GM12874 (cell line): ENCODE measurements around the gene AURKB.

Experiments used
- TF ChIP-seq, protein P1 (sequence below): IDR thresholded peaks from 2 replicates; pipeline ENCODE4 v1.5.1; 2011; ENCODE audit warnings: low read depth, mild to moderate bottlenecking, control low read depth, low read length, moderate library complexity; ENCODE audit not compliant: insufficient read depth

Gene AURKB

GRCh38 chr17:8189041-8189710, 21.2 kb downstream of the AURKB start:
- TF ChIP-seq, protein P1, sequence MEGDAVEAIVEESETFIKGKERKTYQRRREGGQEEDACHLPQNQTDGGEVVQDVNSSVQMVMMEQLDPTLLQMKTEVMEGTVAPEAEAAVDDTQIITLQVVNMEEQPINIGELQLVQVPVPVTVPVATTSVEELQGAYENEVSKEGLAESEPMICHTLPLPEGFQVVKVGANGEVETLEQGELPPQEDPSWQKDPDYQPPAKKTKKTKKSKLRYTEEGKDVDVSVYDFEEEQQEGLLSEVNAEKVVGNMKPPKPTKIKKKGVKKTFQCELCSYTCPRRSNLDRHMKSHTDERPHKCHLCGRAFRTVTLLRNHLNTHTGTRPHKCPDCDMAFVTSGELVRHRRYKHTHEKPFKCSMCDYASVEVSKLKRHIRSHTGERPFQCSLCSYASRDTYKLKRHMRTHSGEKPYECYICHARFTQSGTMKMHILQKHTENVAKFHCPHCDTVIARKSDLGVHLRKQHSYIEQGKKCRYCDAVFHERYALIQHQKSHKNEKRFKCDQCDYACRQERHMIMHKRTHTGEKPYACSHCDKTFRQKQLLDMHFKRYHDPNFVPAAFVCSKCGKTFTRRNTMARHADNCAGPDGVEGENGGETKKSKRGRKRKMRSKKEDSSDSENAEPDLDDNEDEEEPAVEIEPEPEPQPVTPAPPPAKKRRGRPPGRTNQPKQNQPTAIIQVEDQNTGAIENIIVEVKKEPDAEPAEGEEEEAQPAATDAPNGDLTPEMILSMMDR: no peak

- TF ChIP-seq, protein P1: no peak
Measured at GRCh38 chr17:8188263-8188839, 22.0 kb downstream of the AURKB start.

DNA sequence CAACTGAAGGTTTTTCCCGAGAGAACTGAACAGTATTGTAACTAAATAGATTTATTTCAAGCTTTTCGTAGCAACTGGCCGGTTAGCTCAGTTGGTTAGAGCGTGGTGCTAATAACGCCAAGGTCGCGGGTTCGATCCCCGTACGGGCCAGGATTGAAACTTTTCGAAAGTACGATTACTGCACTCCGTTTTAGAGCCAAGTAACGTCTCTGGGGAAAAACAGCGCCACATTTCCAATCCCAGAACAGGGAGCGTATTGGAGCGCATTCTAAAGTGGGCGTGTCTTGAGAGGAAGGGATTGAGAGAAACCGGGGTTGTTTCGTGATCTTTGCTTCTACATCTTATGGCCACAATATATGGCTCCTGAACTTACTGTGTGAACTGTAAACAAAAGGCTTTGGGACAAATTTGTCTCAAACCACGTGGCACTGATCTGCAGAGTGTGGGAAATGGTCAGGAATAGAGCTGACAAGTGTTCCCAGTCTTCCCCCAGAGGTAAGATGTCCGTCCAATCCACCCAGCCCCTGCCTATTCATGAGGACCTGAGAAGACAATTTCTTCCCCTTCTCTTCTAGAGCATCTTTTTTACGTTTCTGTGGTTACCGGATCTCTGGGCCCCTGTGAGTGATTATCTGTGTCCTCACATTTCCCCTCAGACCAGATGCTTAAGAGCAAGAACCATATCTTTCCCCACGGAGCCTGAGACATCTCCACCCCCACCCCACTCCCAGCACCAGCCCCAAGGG, 22.7 kb downstream of the AURKB start:
- TF ChIP-seq, protein P1: no peak

DNA sequence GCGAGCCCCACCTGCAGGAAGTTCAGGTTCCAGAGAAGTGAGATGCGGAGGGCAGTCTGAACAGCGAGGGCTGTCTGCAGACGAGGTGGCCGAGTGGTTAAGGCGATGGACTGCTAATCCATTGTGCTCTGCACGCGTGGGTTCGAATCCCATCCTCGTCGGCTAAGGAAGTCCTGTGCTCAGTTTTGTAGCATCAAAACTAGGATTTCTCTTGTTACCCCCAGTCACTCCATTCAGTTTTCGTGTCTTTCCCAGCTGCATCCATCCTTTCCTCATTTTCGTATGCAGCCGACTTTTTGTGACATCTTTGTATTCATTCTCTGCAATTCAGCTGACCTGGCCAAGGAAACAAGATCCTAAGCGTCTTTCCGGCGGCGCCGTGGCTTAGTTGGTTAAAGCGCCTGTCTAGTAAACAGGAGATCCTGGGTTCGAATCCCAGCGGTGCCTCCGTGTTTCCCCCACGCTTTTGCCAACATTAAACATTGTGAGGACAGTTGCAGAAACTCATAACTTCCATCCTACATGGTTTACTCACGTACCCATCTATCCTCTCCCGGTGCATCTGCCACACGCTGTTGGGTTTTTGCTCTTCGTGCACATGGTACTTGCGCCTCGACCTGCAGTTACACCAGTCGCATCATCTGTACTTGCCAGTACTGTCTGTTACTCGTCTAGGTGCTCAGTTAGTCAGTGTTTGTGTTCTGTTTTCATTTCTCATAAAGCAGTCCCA, 23.4 kb downstream of the AURKB start:
- TF ChIP-seq, protein P1: peak; percentile 34; the same call in 1 of the 2 replicates

DNA sequence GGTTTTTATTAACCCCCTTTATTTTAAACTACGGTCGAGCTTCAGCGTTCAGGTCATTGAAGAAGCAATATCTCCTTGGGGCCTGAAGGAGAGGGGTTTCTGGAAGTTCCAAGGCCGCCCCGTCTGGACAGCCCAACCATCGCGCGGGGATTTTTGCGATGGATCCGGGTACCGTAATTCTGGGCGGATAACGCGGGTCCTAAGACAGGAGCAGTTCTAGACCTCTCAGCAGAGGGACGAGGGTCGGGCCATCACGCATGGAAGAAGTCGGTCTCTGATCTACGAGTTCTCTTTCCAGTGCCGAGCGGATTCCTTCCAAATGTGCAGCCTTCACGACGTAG, 24.0 kb downstream of the AURKB start:
- TF ChIP-seq, protein P1: no peak

- TF ChIP-seq, protein P1: no peak
Measured at GRCh38 chr17:8185582-8186445, 24.6 kb downstream of the AURKB start.
